SU-DHL-6 (cell line): ENCODE data around the gene CDC42BPA.

ENCODE experiments used
- H2AFZ ChIP-seq: fragments of 200-600 bp; sonication (generic); 2 replicates; pipeline ENCODE4 v1.6.1; 2014; ENCODE audit warnings: low read depth, mild to moderate bottlenecking, moderate library complexity, mixed read lengths, antibody characterized with exemption, low read length; ENCODE audit not compliant: severe bottlenecking
- H3F3A ChIP-seq: fragments of 200-600 bp; shearing (Covaris generic); 2 replicates; pipeline ENCODE4 v1.6.0; 2016; ENCODE audit warnings: antibody characterized with exemption, mild to moderate bottlenecking; ENCODE audit not compliant: insufficient read depth
- H3K27ac ChIP-seq: fragments of 200-600 bp; sonication (generic); 2 replicates; pipeline ENCODE4 v1.5.1; 2016; ENCODE audit warnings: low read depth, mild to moderate bottlenecking, low read length, moderate library complexity, mixed read lengths
- H3K27me3 ChIP-seq: fragments of 200-600 bp; sonication (generic), shearing (Covaris generic); 2 replicates; pipeline ENCODE4 v1.6.0; 2014; ENCODE audit warnings: mild to moderate bottlenecking, low read length
- H3K36me3 ChIP-seq: fragments of 200-600 bp; sonication (generic); 2 replicates; pipeline ENCODE4 v1.6.1; 2014; ENCODE audit warnings: mild to moderate bottlenecking, low read length, mixed read lengths
- H3K4me2 ChIP-seq: fragments of 300-600, 200-600 bp; shearing (Covaris generic), sonication (generic); 2 replicates; pipeline ENCODE4 v1.6.0; 2014; ENCODE audit warnings: low read length, low read depth, mild to moderate bottlenecking; ENCODE audit not compliant: poor library complexity, severe bottlenecking
- H3K4me3 ChIP-seq: fragments of 200-600 bp; sonication (generic); 2 replicates; pipeline ENCODE4 v1.5.1; 2014; ENCODE audit warnings: antibody characterized with exemption, low read length, mild to moderate bottlenecking, mixed read lengths; ENCODE audit not compliant: insufficient read depth, poor library complexity, severe bottlenecking
- H3K79me2 ChIP-seq: fragments of 200-600 bp; sonication (generic); 2 replicates; pipeline ENCODE4 v1.6.1; 2014; ENCODE audit warnings: mild to moderate bottlenecking, low read length, moderate library complexity; ENCODE audit not compliant: insufficient read depth
- H3K9ac ChIP-seq: fragments of 200-600 bp; sonication (generic); 2 replicates; pipeline ENCODE4 v1.7.0; 2014; ENCODE audit warnings: mild to moderate bottlenecking, low read length
- H3K9me2 ChIP-seq: fragments of 200-600 bp; sonication (generic); replicated peaks from 2 replicates; pipeline ENCODE4 v1.6.1; 2014; ENCODE audit warnings: low read length; ENCODE audit not compliant: insufficient read depth
- H3K9me3 ChIP-seq: fragments of 200-600 bp; sonication (generic); 2 replicates; pipeline ENCODE4 v1.6.1; 2014; ENCODE audit warnings: low read length, mixed read lengths; ENCODE audit not compliant: insufficient read depth
- H4K20me1 ChIP-seq: fragments of 200-600 bp; sonication (generic); 2 replicates; pipeline ENCODE4 v1.6.1; 2014; ENCODE audit warnings: low read depth, mild to moderate bottlenecking, antibody characterized with exemption, low read length, moderate library complexity, mixed read lengths
- CTCF ChIP-seq: fragments of 200-600 bp; sonication (generic); IDR thresholded peaks from one replicate; pipeline ENCODE4 v1.5.1; 2017; ENCODE audit warnings: antibody characterized with exemption, mild to moderate bottlenecking, low read length, moderate library complexity; ENCODE audit not compliant: insufficient read depth, poor library complexity, severe bottlenecking
- EZH2phosphoT487 ChIP-seq: fragments of 200-600 bp; sonication (generic), shearing (Covaris generic); conservative IDR thresholded peaks from 2 replicates; pipeline ENCODE4 v1.6.1; 2018; ENCODE audit warnings: mild to moderate bottlenecking, antibody characterized with exemption, low read length, moderate library complexity, mixed read lengths

The CDC42BPA gene

GRCh38 chr1:226974544-226975258, 343.6 kb downstream of the CDC42BPA start:
- Histone ChIP-seq H3K9me2 (no peaks in the 10 kb centered on the region), H3K36me3 (no peaks in the 10 kb centered on the region), H3K9me3 (no peaks in the 10 kb centered on the region), H3K4me2 (no peak overlapping the region), H3K27me3 (no peaks in the 10 kb centered on the region), H3F3A (no peaks in the 10 kb centered on the region), H4K20me1 (no peaks in the 10 kb centered on the region), H3K79me2 (no peaks in the 10 kb centered on the region), H3K27ac (no peak overlapping the region), H2AFZ (no peak overlapping the region), H3K9ac (no peak overlapping the region), H3K4me3 (no peak overlapping the region)
- TF ChIP-seq CTCF (no peak), EZH2phosphoT487 (no peak)

GRCh38 chr1:226973898-226974543, 344.3 kb downstream of the CDC42BPA start:
- no peaks in the 10 kb centered on the region for H3K9me3 ChIP-seq
- no peaks in the 10 kb centered on the region for H3K36me3 ChIP-seq
- TF ChIP-seq EZH2phosphoT487 (no peak), CTCF (no peak)
- H3K27ac ChIP-seq = no peak overlapping the region
- no peak overlapping the region for H3K4me2 ChIP-seq
- no peak overlapping the region for H3K9ac ChIP-seq
- H4K20me1 ChIP-seq = no peaks in the 10 kb centered on the region
- H3F3A ChIP-seq = no peaks in the 10 kb centered on the region
- no peak overlapping the region for H2AFZ ChIP-seq
- H3K4me3 ChIP-seq = no peak overlapping the region
- no peaks in the 10 kb centered on the region for H3K79me2 ChIP-seq
- H3K9me2 ChIP-seq = no peaks in the 10 kb centered on the region
- H3K27me3 ChIP-seq = no peaks in the 10 kb centered on the region

DNA sequence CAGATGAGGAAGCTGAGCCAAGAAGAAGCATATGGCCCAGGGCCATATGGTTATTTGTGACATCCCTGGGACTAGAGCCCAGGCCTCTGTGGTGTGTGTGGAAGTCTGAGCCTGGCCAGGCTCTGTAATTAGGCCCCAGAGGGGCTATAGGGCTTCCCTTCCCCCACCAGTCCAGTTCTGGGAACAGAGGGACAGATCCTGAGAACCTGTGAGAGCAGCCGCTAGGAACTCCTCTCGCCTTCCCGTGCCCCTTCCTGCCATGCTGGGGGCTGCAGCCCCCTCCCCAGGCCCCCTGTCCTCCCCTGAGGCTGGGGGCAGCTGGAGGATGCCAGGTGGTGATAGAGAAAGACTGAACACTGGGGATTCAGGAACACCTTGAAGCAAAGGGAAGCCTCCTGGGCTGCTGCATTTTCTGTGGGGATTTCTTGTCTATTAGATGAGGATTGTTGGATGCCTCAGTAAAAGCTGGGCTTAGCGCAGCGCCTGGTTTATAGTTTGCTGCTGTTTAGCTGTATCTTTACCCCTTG, 344.9 kb downstream of the CDC42BPA start:
- H3K36me3 ChIP-seq = no peaks in the 10 kb centered on the region
- H3K9me2 ChIP-seq = no peaks in the 10 kb centered on the region
- H3K9me3 ChIP-seq = no peaks in the 10 kb centered on the region
- no peak overlapping the region for H3K4me3 ChIP-seq
- no peaks in the 10 kb centered on the region for H4K20me1 ChIP-seq
- H3K79me2 ChIP-seq = no peaks in the 10 kb centered on the region
- H3K27me3 ChIP-seq = no peaks in the 10 kb centered on the region
- no peak overlapping the region for H3K27ac ChIP-seq
- TF ChIP-seq CTCF (no peak), EZH2phosphoT487 (no peak)
- H2AFZ ChIP-seq = no peak overlapping the region
- H3F3A ChIP-seq = no peaks in the 10 kb centered on the region
- H3K4me2 ChIP-seq = no peak overlapping the region
- H3K9ac ChIP-seq = no peak overlapping the region
